ENCODE measurements around the gene ZNF32.

DNA sequence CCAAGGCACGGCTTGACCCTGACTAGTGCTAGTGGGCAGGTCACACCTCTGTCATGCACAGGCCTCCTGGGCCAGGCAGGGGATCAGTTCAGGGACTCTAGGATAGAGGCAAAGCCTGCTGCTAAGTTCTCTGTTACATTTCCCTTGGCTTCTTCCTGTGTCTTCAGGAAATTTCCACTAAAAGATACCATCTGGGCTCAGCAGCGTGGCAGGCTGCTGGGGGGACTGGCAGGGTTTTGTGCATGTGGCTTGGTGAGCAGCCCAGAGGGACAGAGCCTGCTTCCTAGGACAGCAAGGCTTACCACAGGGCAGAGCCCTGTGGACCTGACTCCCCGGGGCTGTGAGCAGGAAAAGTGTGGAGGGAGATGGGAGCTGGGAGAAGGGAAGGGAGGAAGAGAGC is 20.7 kb upstream of the ZNF32 start:
- TF ChIP-seq CTCF (conservative IDR thresholded peaks at IDR 0.05; ENCODE audit: low read depth, low read length) (no peak), EZH2phosphoT487 (IDR thresholded peaks at IDR 0.05; ENCODE audit: borderline replicate concordance, low read length) (no peak), EZH2 (IDR thresholded peaks at IDR 0.05; ENCODE audit: low read length, unreplicated experiment) (no peak)
